Endothelial cell of umbilical vein (primary cell): Measurements from ENCODE around the gene RNF32. TPM values are rescaled to one million over a fixed set of nuclear protein-coding genes. Genes with fewer than 3 reads are reported as not detected.

Source experiments
- BruUV-seq: library from RNA; stranded (reverse); fragments of 400-500 nt; replicated peaks from 2 replicates; lab custom pipeline; 2021; lab: Mats Ljungman, UMichigan
- CTCF ChIA-PET: fragments of 300-600, 350-600 bp; sonication (Branson Sonifier 250); formaldehyde crosslinking; loops from one replicate; lab custom pipeline; 2021; ENCODE audit warnings: antibody characterized with exemption, inconsistent platforms; lab: Charles Lee
- POLR2A ChIA-PET: fragments of 300-600, 350-600 bp; sonication (Branson Sonifier 250); formaldehyde crosslinking; loops from one replicate; lab custom pipeline; 2021; ENCODE audit warnings: antibody characterized with exemption, inconsistent platforms; lab: Charles Lee
- DNase-seq: peaks from one replicate; pipeline ENCODE4 v3.0.0-alpha.2; 2011; ENCODE audit warnings: low read depth, low spot score
- FAIRE-seq: peaks from 2 replicates; lab custom pipeline; 2011; peaks lifted over from hg19 to GRCh38; lab: Jason Lieb, UNC
- H2AFZ ChIP-seq: 2 replicates; pipeline ENCODE4 v1.6.0; 2012; ENCODE audit warnings: low read depth, low read length, control low read depth, inconsistent platforms
- H3K27ac ChIP-seq: 2 replicates; pipeline ENCODE4 v1.5.1; 2011; ENCODE audit warnings: low read depth, mild to moderate bottlenecking, control low read depth, low read length, moderate library complexity; ENCODE audit not compliant: insufficient read depth
- H3K27me3 ChIP-seq, 2 experiments: 2 replicates each; pipeline versions ENCODE4 v1.6.0 to v1.6.1; 2011; ENCODE audit warnings: low read length in 2 of 2, mixed read lengths in 1 of 2; ENCODE audit not compliant: control insufficient read depth in 2 of 2, insufficient read depth in 2 of 2
- H3K36me3 ChIP-seq, 2 experiments: 2 replicates in 1 of 2; 3 replicates in 1 of 2; pipeline ENCODE4 v1.5.1; 2011; ENCODE audit warnings: low read length in 2 of 2, mild to moderate bottlenecking in 1 of 2, moderate library complexity in 1 of 2; ENCODE audit not compliant: control insufficient read depth in 2 of 2, insufficient read depth in 2 of 2; ENCODE audit errors: extremely low read depth in 1 of 2
- H3K4me1 ChIP-seq: 3 replicates; pipeline ENCODE4 v1.5.1; 2011; ENCODE audit warnings: mild to moderate bottlenecking, low read length; ENCODE audit not compliant: control insufficient read depth, insufficient read depth; ENCODE audit errors: extremely low read depth
- H3K4me2 ChIP-seq: 2 replicates; pipeline ENCODE4 v1.6.1; 2011; ENCODE audit warnings: low read length, control low read depth, mixed read lengths; ENCODE audit not compliant: insufficient read depth
- H3K4me3 ChIP-seq, 3 experiments: fragments of 200-600 bp in 1 of 3; sonication (generic), shearing (Covaris generic) in 1 of 3; replicated peaks in 1 of 3; 2 replicates each; pipeline ENCODE4 v1.5.1; 2011 to 2016; ENCODE audit warnings: control low read depth in 3 of 3, low read length in 3 of 3, mild to moderate bottlenecking in 2 of 3, inconsistent platforms in 1 of 3, low read depth in 1 of 3, moderate library complexity in 1 of 3; ENCODE audit not compliant: insufficient read depth in 1 of 3
- H3K79me2 ChIP-seq: 2 replicates; pipeline ENCODE4 v1.6.0; 2012; ENCODE audit warnings: low read length, inconsistent platforms; ENCODE audit not compliant: control insufficient read depth, insufficient read depth
- H3K9ac ChIP-seq: replicated peaks from 2 replicates; pipeline ENCODE3; 2011; ENCODE audit warnings: low read length, control low read depth; ENCODE audit not compliant: insufficient read depth; ENCODE audit errors: extremely low read depth
- H3K9me1 ChIP-seq: replicated peaks from 3 replicates; pipeline ENCODE4 v1.6.0; 2011; ENCODE audit warnings: mild to moderate bottlenecking, low read length; ENCODE audit not compliant: control insufficient read depth, insufficient read depth; ENCODE audit errors: extremely low read depth
- H3K9me3 ChIP-seq: replicated peaks from 2 replicates; pipeline ENCODE4 v1.5.1; 2012; ENCODE audit warnings: low read length, inconsistent platforms; ENCODE audit not compliant: control insufficient read depth, insufficient read depth
- H4K20me1 ChIP-seq: replicated peaks from 2 replicates; pipeline ENCODE3; 2011; ENCODE audit warnings: mild to moderate bottlenecking, low read length; ENCODE audit not compliant: control insufficient read depth, insufficient read depth; ENCODE audit errors: extremely low read depth
- CTCF ChIP-seq, 2 donors: IDR thresholded peaks; 1 replicate in 1 of 2; 2 replicates in 1 of 2; pipeline ENCODE4 v1.5.1; 2011; ENCODE audit warnings: low read length in 2 of 2, mild to moderate bottlenecking in 2 of 2, moderate library complexity in 2 of 2, control low read depth in 1 of 2, inconsistent platforms in 1 of 2, low read depth in 1 of 2; ENCODE audit not compliant: insufficient read depth in 1 of 2; ENCODE audit errors: extremely low read depth in 1 of 2
- EZH2 ChIP-seq: IDR thresholded peaks from 2 replicates; pipeline ENCODE4 v1.6.1; 2012; ENCODE audit warnings: borderline replicate concordance, low read depth, mild to moderate bottlenecking, moderate library complexity, low read length, inconsistent platforms; ENCODE audit not compliant: severe bottlenecking
- FOS ChIP-seq: IDR thresholded peaks from 2 replicates; pipeline ENCODE4 v1.6.1; 2011; ENCODE audit warnings: mild to moderate bottlenecking, low read length, moderate library complexity, borderline replicate concordance; ENCODE audit not compliant: insufficient read depth
- GATA2 ChIP-seq: IDR thresholded peaks from 2 replicates; pipeline ENCODE4 v1.7.0; 2011; ENCODE audit warnings: low read depth, mild to moderate bottlenecking, moderate library complexity, mixed read lengths, low read length; ENCODE audit not compliant: insufficient read length, insufficient read depth
- JUN ChIP-seq: IDR thresholded peaks from 2 replicates; pipeline ENCODE4 v1.6.1; 2011; ENCODE audit warnings: borderline replicate concordance, low read depth; ENCODE audit not compliant: insufficient read length, insufficient read depth
- MAX ChIP-seq: IDR thresholded peaks from 2 replicates; pipeline ENCODE4 v1.6.1; 2011; ENCODE audit not compliant: insufficient read depth, insufficient read length
- MYC ChIP-seq: IDR thresholded peaks from one replicate; pipeline ENCODE4 v1.6.1; 2011; ENCODE audit warnings: mild to moderate bottlenecking, low read depth, low read length
- POLR2A ChIP-seq: IDR thresholded peaks from 2 replicates; pipeline ENCODE4 v1.6.1; 2012; ENCODE audit warnings: low read depth, mild to moderate bottlenecking, control low read depth, low read length
- POLR2AphosphoS5 ChIP-seq: IDR thresholded peaks from 2 replicates; pipeline ENCODE4 v1.6.1; 2012; ENCODE audit warnings: low read depth, mild to moderate bottlenecking, control low read depth, low read length, moderate library complexity; ENCODE audit not compliant: insufficient read depth
- dilution Hi-C: fragments of 300-500 bp; cut with MboI; formaldehyde crosslinking; loops from one replicate; pipeline ENCODE4 v1.15.0; 2019; ENCODE audit warnings: low sequenced_read_pairs; ENCODE audit not compliant: extremely low pct_ligation_motif_present
- intact Hi-C: fragments of 100-400 bp; cut with micrococcal nuclease; formaldehyde crosslinking; loops from one replicate; pipeline ENCODE4 v1.10.0; 2022
- polyA plus RNA-seq, 4 experiments: library from polyadenylated mRNA; depleted of rRNA in 3 of 4; stranded (reverse) in 3 of 4; unstranded in 1 of 4; fragments of >200 nt; gene quantifications; 2 replicates each; pipeline versions ENCODE4 v1.2.1 to v1.2.3, GENCODE V29; 2011 to 2012; ENCODE audit warnings: missing spikeins in 1 of 4
- total RNA-seq: library from RNA; stranded (reverse); gene quantifications from 2 replicates; pipeline ENCODE4 v1.2.3, GENCODE V29; 2021

RNF32 gene
- total and polyA plus RNA-seq, 2 donors (not counting 3 experiments of a cell fraction or from before 2014, with no cell fraction given): 0.14 TPM; not detected in 1

GRCh38 chr7:156659961-156660360 is 19.4 kb downstream of the RNF32 start:
- Histone ChIP-seq H2AFZ (no peak overlapping the region), H3K27ac (no peak overlapping the region), H3K27me3 (no peaks in the 10 kb centered on the region), H4K20me1 (no peaks in the 10 kb centered on the region), H3K9me3 (no peaks in the 10 kb centered on the region), H3K9me1 (no peaks in the 10 kb centered on the region), H3K36me3 (no peaks in the 10 kb centered on the region), H3K79me2 (no peaks in the 10 kb centered on the region), H3K4me1 (no peaks in the 10 kb centered on the region), H3K9ac (no peak overlapping the region), H3K4me3 (no peak overlapping the region), H3K4me2 (no peak overlapping the region)
- FAIRE-seq (no peak), DNase-seq (no peak)
- TF ChIP-seq FOS (no peak), EZH2 (no peak), POLR2AphosphoS5 (no peak), GATA2 (no peak), JUN (no peak), MAX (no peak), MYC (no peak), CTCF (IDR thresholded peaks at IDR 0.05; ENCODE audit: extremely low read depth in 1 of 2, insufficient read depth in 1 of 2, low read depth in 1 of 2, low read length in 2 of 2) (no peak), POLR2A (no peak)
- CTCF ChIA-PET: interaction anchor here (1.1 kb wide), 1 partner anchor 29 kb away, joined by 3 read pairs; no protein-coding TSS in a partner anchor
- POLR2A ChIA-PET: no interaction called here
- intact Hi-C loops (no loop called here), dilution Hi-C loops (no loop called here)
- BruUV-seq: no TSS peak
